HG02938 (cell line): ENCODE measurements around the gene ARFGEF3.
"Not testable (repeated sequence)": the region's sequence is repeated elsewhere in the genome, so short reads cannot be mapped to it uniquely, and the experiment has no call there.

Experiments
- ATAC-seq: cut with Tn5 transposase; IDR thresholded peaks from one replicate; pipeline ENCODE4 v1.9.1; 2021; ENCODE audit warnings: mild to moderate bottlenecking, moderate library complexity; ENCODE audit not compliant: unreplicated experiment

Gene ARFGEF3

DNA sequence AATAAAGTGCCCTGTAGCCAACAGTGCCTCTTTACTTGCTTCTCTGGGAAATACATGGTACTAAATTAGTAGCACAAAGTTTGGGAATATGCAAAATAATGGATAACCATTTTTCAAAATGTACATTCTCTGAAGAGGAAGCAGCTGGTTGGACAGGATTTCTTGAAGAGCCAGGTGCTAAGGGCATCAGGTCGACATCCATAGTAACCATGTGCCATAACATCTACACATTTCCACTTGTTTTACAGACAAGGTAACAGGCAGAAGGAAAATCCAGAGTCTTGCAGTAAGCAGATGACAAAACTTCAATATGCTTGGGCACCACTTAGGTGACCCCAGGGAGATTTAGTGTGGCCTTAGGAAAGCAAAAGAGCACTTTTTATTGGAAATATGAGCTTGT, 179.4 kb downstream of the ARFGEF3 start:
- no peak for ATAC-seq

DNA sequence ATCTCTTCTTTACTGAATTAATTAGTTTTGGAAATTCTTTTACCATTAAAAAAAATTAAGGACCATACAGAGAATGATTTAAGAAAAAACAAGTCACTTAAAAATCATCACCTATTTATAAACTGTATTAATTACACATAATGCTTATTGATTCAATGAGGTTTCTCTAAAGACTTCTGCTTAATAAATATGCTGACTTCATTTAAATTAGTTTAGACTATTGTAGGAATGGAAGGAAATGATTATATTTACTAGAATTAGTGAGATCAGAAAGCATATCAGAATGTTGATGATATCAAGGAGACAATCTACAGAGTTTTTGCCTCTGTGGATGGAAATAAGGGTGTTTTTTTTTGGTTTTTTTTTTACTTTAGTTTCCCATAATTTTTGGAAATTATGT, 181.4 kb downstream of the ARFGEF3 start:
- no peak for ATAC-seq

- no peak for ATAC-seq
These were observed 184.0 kb downstream of the ARFGEF3 start for GRCh38 chr6:138345565-138346285.

DNA sequence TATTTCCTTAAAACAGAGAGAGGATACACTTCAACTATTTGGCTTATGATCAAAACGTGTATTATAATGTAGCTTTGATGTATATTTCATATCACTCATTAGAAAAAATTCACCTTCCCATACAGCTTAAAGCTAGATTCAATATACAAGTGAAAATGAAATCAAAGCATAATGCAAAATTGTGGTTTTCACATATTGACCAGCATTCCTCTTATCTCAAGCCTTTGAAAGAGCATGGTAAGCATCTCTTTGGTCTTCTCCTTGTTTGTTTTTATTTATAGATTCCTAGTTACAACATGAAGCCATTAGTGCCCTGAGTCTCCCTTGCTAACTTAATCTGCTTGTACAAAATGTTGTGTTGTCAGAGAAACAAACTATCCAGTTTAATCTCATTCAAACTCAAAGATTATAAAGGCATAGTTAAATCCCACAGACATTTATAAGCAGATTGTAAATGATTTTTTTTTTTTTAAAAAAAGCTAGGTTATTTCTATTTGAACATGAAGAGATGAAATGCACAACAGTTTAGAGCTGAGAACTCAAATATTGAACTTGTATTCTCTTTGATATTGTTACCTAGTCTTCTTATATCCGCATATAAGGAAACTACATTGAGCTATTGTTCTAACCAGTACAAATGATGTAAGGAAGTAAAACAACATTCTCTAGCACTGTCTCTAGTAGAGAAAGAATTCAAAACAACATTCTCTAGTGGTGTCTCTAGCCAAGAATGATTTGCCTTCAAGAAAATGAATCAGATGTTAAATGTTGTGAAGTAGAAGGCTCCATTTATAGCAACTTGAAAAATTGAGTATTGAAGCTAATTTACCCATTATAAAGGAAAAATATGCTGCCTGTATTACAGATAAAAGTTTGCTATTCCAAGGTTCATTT, 184.8 kb downstream of the ARFGEF3 start:
- ATAC-seq, result no peak

GRCh38 chr6:138347864-138348263, 186.1 kb downstream of the ARFGEF3 start:
- ATAC-seq, result no peak

DNA sequence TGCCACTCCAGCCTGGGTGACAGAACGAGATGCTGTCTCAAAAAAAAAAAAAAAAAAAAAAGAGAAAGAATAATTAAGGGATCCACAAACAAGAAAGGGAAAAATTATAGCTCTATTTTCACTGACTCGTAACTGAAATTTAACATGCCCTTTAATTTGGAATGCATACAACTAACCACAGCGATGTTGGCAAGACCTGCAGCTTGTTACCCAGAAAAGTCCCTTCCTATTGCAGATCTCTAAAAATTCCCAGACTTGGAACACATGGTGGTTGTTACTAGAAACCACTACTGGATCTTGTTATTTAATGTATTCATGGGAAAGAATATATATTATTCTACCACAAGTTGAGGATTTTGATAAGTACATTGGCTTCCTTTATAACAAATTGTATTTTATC, 188.2 kb downstream of the ARFGEF3 start:
- ATAC-seq, result no peak

GRCh38 chr6:138357928-138358327, 196.2 kb downstream of the ARFGEF3 start:
- ATAC-seq, result no peak

- not testable (repeated sequence) for ATAC-seq
These were observed 206.9 kb downstream of the ARFGEF3 start for GRCh38 chr6:138368684-138369083.

DNA sequence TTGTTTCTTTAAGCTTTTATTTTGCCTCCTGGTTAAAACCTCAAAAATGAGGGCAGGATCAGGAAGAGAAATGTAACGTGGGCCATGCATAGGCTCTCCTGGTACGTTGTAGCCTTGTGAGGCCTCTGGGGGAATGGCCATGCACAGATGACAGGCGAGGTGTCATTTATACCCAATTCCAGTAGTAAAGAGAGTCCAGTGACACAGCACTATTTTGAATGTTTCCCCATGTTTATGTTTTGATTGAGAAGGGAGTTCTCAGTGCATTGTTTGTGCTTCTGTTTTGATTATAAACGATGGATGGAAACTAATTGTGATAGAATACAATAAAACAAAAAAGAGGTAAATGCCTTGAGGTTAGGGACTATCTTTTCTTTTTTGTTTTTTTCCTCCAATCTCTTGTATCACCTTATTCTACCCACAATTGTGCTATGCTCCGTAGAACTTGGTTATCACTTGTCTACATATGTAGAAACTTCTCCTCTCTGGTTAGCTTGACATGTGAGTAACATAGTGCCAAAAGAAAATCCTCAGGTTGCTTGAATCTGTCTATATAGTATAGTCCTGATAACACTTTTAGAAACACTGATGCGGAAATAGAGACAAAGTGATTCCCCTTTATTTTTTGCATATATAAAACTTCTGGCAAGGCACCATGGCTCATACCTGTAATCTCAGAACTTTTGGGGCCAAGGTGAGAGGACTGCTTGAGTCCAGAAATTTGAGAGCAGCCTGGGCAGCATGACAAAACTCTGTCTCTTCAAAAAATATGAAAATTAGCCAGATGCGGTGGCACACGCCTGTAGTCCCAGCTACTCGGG, 209.1 kb downstream of the ARFGEF3 start:
- no peak for ATAC-seq

DNA sequence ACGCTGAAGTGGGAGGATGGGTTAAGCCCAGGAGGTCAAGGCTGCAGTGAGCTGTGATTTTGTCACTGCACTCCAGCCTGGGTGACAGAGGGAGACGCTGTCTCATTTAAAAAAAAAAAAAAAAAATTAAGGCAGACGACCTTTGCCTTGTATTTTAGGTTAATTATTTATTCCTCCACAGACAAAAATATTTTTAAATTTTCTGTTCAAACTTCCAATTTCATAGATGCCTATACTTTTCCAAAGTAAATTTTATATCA, 209.6 kb downstream of the ARFGEF3 start:
- ATAC-seq, result no peak

GRCh38 chr6:138371720-138372119, 210.0 kb downstream of the ARFGEF3 start:
- no peak for ATAC-seq

DNA sequence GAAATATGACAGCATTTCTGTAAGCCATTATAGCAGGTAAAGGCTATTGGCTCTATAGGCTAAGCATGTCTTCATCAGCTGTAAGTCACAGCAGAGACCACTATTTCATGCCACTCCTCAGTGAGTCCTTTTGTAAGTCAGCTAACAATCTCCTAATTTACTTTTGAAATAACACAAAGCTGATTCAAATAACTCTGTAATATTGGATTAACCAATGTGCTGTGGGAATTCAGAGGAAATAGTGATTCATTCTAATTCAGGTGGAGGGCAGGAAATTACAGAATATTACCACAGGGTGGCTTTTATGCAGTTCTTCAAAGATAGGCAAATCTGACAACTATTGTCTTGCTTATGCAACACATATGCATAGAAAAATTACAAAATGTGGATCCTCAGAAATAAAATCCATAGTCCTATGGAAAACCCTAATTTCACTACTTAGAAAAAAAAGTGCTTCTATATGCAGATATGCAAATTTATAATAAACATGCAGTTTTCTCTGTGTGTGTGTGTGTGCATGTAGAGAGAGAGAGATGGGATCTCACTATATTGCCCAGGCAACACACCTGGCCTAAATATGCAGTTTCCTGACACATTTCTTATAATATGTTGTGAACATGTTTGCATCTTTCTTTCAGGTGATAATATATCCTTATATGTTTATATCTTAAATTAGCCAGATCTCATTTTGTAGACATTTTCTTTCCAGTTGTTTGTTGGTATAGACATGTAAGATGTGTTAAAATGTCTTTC, 211.1 kb downstream of the ARFGEF3 start:
- no peak for ATAC-seq

GRCh38 chr6:138374230-138374629, 212.5 kb downstream of the ARFGEF3 start:
- no peak for ATAC-seq

GRCh38 chr6:138374815-138375214, 213.1 kb downstream of the ARFGEF3 start:
- ATAC-seq, result no peak

- no peak for ATAC-seq
These were observed 215.3 kb downstream of the ARFGEF3 start for GRCh38 chr6:138377042-138377441.

DNA sequence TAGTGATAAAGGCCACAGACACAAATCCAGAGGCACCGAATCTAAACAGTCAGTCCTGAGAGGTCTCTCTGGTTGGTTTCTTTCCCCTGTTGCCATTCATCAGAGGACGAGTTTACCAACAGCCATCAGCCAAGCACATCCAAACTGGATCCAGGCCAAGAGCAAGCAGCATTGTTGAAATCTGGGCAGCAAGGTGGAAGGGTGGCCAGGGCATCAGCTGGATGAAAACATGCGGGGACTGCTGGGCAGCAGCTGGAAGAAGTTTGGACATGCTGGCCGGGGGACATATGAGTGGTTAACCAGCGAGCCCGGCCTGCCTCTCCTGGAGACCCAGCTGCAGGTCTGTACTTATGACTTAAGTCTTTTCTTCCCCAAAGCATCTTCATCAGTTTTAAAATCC, 216.1 kb downstream of the ARFGEF3 start, which contains the start of gene SMIM28:
Gene SMIM28 (plus strand): TSS at position 62 of the 400 bp plus-strand sequence. CDS start 168 bp downstream, at position 230.
- ATAC-seq, result no peak

- ATAC-seq, result no peak
These were observed 216.7 kb downstream of the ARFGEF3 start for GRCh38 chr6:138378463-138378862.

- ATAC-seq, result no peak
These were observed 220.9 kb downstream of the ARFGEF3 start for GRCh38 chr6:138382498-138383265.

DNA sequence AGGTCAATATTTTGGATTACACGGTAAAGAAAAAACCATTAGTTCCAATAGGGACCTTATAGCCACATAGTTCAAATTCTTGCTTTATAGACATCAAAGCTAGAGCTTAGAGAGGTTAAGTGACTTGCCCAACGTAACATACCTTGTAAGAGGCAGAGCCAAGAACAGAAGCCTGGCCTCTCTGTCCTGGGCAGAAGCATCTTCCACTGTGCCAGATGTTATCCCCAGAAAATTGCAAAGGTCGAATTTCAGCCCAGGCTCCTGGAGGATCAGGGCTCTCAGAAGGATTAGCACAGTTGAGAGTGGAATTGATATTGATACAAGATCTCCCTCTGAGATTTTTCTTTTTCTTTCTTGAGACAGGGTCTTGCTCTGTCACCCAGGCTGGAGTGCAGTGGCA, 222.0 kb downstream of the ARFGEF3 start:
- no peak for ATAC-seq

GRCh38 chr6:138386897-138387296, 225.2 kb downstream of the ARFGEF3 start:
- no peak for ATAC-seq
